Measurements from ENCODE around the gene KRTAP10-4. TPM values are rescaled to one million over a fixed set of nuclear protein-coding genes. Genes with fewer than 3 reads are reported as not detected.

KRTAP10-4 gene
- total RNA-seq, 1 experiment from 2014 or later: not detected

DNA sequence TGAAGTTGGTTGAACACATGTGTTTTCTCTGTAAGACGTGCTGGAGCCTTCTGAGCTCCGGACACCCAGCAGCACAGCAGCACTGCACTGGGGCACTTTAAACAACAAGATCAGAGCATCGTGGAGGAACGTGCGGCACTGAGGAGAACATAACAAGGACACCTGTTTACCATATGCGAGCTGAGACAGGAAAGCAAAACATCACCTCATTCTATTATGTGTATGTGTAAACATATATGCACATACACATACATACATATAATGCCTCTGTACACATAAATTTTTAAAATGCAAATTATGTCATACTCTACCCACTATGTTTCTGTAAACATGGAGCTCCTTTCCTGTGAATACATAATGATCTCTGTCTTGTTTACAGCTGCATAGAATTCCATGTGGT lies 22.0 kb downstream of the KRTAP10-4 start:
- no peak for DNase-seq
- H3F3A ChIP-seq (ENCODE audit: insufficient read depth, low read depth): no peaks in the 10 kb centered on the region
- no peak overlapping the region for H3K4me2 ChIP-seq
- H3K9me3 ChIP-seq (ENCODE audit: insufficient read depth, low read depth): no peaks in the 10 kb centered on the region
- H3K36me3 ChIP-seq (ENCODE audit: low read depth): no peaks in the 10 kb centered on the region
- no peaks in the 10 kb centered on the region for H3K4me1 ChIP-seq (replicated peaks; ENCODE audit: insufficient read depth)
- H2AFZ ChIP-seq: no peak overlapping the region
- BruUV-seq (replicated peaks): no TSS peak
- H3K79me2 ChIP-seq (ENCODE audit: low read depth): no peaks in the 10 kb centered on the region
- no peaks in the 10 kb centered on the region for H3K9me2 ChIP-seq (ENCODE audit: insufficient read depth)
- no peaks in the 10 kb centered on the region for H4K20me1 ChIP-seq (ENCODE audit: insufficient read depth)
- peaks cover 67% of the 10 kb centered on the region for H3K27me3 ChIP-seq (ENCODE audit: insufficient read depth, low read depth)
- no peak overlapping the region for H3K27ac ChIP-seq
- H3K4me3 ChIP-seq: no peak overlapping the region
- ChIA-PET CTCF (no interaction called here), POLR2A (ENCODE audit: unreplicated experiment) (no interaction called here)
- intact Hi-C loops (cut with micrococcal nuclease; ENCODE audit: unreplicated experiment): no loop called here
- TF ChIP-seq CTCF (conservative IDR thresholded peaks at IDR 0.05) (no peak), EZH2 (IDR thresholded peaks at IDR 0.05; ENCODE audit: low read depth) (no peak)

- H3K4me2 ChIP-seq: no peak overlapping the region
- no peak overlapping the region for H3K4me3 ChIP-seq
- ChIA-PET POLR2A (ENCODE audit: unreplicated experiment) (no interaction called here), CTCF (no interaction called here)
- no TSS peak for BruUV-seq (replicated peaks)
- intact Hi-C loops (cut with micrococcal nuclease; ENCODE audit: unreplicated experiment): no loop called here
- no peak overlapping the region for H2AFZ ChIP-seq
- H3K9me3 ChIP-seq (ENCODE audit: insufficient read depth, low read depth): no peaks in the 10 kb centered on the region
- no peaks in the 10 kb centered on the region for H4K20me1 ChIP-seq (ENCODE audit: insufficient read depth)
- peaks cover 70% of the 10 kb centered on the region for H3K27me3 ChIP-seq (ENCODE audit: insufficient read depth, low read depth)
- no peaks in the 10 kb centered on the region for H3K36me3 ChIP-seq (ENCODE audit: low read depth)
- no peaks in the 10 kb centered on the region for H3K4me1 ChIP-seq (replicated peaks; ENCODE audit: insufficient read depth)
- no peaks in the 10 kb centered on the region for H3F3A ChIP-seq (ENCODE audit: insufficient read depth, low read depth)
- no peaks in the 10 kb centered on the region for H3K9me2 ChIP-seq (ENCODE audit: insufficient read depth)
- H3K79me2 ChIP-seq (ENCODE audit: low read depth): no peaks in the 10 kb centered on the region
- DNase-seq: peak in 1 of 2 experiments; percentile 47
- no peak overlapping the region for H3K27ac ChIP-seq
- TF ChIP-seq EZH2 (IDR thresholded peaks at IDR 0.05; ENCODE audit: low read depth) (no peak), CTCF (conservative IDR thresholded peaks at IDR 0.05) (no peak)
These were observed 22.7 kb downstream of the KRTAP10-4 start for GRCh38 chr21:44596068-44596725.

- intact Hi-C loops (cut with micrococcal nuclease; ENCODE audit: unreplicated experiment): no loop called here
- ChIA-PET POLR2A (ENCODE audit: unreplicated experiment) (no interaction called here), CTCF (no interaction called here)
- Histone ChIP-seq H3K27ac (no peak overlapping the region), H3K4me1 (replicated peaks; ENCODE audit: insufficient read depth) (no peaks in the 10 kb centered on the region), H3K27me3 (ENCODE audit: insufficient read depth, low read depth) (peaks cover 69% of the 10 kb centered on the region), H3K36me3 (ENCODE audit: low read depth) (no peaks in the 10 kb centered on the region), H3F3A (ENCODE audit: insufficient read depth, low read depth) (no peaks in the 10 kb centered on the region), H3K79me2 (ENCODE audit: low read depth) (no peaks in the 10 kb centered on the region), H3K9me2 (ENCODE audit: insufficient read depth) (no peaks in the 10 kb centered on the region), H3K4me2 (no peak overlapping the region), H3K4me3 (no peak overlapping the region), H4K20me1 (ENCODE audit: insufficient read depth) (no peaks in the 10 kb centered on the region), H2AFZ (no peak overlapping the region), H3K9me3 (ENCODE audit: insufficient read depth, low read depth) (no peaks in the 10 kb centered on the region)
- TF ChIP-seq EZH2 (IDR thresholded peaks at IDR 0.05; ENCODE audit: low read depth) (no peak), CTCF (conservative IDR thresholded peaks at IDR 0.05) (no peak)
- no TSS peak for BruUV-seq (replicated peaks)
- DNase-seq: no peak
These were observed 24.5 kb downstream of the KRTAP10-4 start for GRCh38 chr21:44598061-44598460.
